GM12892 (cell line): ENCODE data around the gene MT1X.
"Not testable (repeated sequence)": the region's sequence is repeated elsewhere in the genome, so short reads cannot be mapped to it uniquely, and the experiment has no call there.

Source experiments
- POLR2A ChIP-seq: IDR thresholded peaks from 2 replicates; pipeline ENCODE4 v1.6.1; 2011; ENCODE audit warnings: low read depth, low read length, control low read depth
- POLR2AphosphoS5 ChIP-seq: IDR thresholded peaks from 2 replicates; pipeline ENCODE4 v1.6.1; 2011; ENCODE audit warnings: low read depth, low read length, control low read depth

DNA sequence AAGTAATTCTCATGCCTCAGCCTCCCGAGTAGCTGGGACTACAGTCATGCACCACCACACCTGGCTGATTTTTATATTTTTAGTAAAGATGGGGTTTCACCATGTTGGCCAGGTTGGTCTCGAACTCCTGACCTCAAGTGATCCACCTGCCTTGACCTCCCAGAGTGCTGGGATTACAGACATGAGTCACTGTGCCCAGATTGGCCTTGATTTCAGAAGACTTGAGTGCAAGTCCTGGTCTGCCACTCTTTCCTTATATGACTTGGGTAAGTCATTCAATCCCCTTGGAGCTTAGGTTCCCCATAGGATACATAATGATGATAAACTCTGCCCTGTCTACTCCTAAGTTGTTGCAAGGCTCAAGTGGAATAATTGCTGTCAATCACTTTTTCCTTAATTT lies 35.3 kb downstream of the MT1X start:
- TF ChIP-seq POLR2A, POLR2AphosphoS5: not testable (repeated sequence)
